ENCODE results near the gene SKIDA1.

The SKIDA1 gene

GRCh38 chr10:21516242-21517131, 9.0 kb downstream of the SKIDA1 start (continued):
- TF ChIP-seq ZBTB11 (tag by site-specific recombination; conservative IDR thresholded peaks at IDR 0.05; ENCODE audit: low read depth): peak; percentile 33; the same call in 1 of the 2 replicates
- TF ChIP-seq ZNF214 (tag by site-specific recombination; IDR thresholded peaks at IDR 0.05; ENCODE audit: borderline replicate concordance): no peak
- TF ChIP-seq GFI1B (tag by site-specific recombination; IDR thresholded peaks at IDR 0.05): no peak
- TF ChIP-seq ZNF24 (tag by site-specific recombination; IDR thresholded peaks at IDR 0.05): 0 out of 2 replicates have a peak, but pooled peaks have one; percentile 49
- no peak for TF ChIP-seq ZFP69B (tag by site-specific recombination; IDR thresholded peaks at IDR 0.05)
- no peak for TF ChIP-seq GLI4 (tag by site-specific recombination; IDR thresholded peaks at IDR 0.05)
- peak; percentile 94 for TF ChIP-seq ZNF501 (tag by site-specific recombination; IDR thresholded peaks at IDR 0.05)

- H3K27ac ChIP-seq (ENCODE audit: extremely low read depth, low read depth, low read length): peak overlapping the region; percentile 85; the same call in 1 of the 2 replicates
- peak overlapping the region; percentile 65 for H3K4me3 ChIP-seq (ENCODE audit: low read depth, low read length)
- H3K9me3 ChIP-seq (ENCODE audit: control insufficient read depth, insufficient read depth, low read depth, low read length): no peaks in the 10 kb centered on the region
- ChIA-PET CTCF (interaction anchor here (0.5 to 1.7 kb wide), 3 partner anchors 20 to 428 kb away, joined by 3 to 5 read pairs (median 4); no protein-coding TSS in a partner anchor), POLR2A (interaction anchor here (0.6 to 3.0 kb wide), 7 partner anchors 10 to 216 kb away, joined by 4 to 33 read pairs (median 6); partner anchors contain the start of gene SKIDA1)
- no peaks in the 10 kb centered on the region for H3K36me3 ChIP-seq (ENCODE audit: control insufficient read depth in 2 of 2, insufficient read depth in 1 of 2, low read length in 2 of 2)
- H3K4me1 ChIP-seq (ENCODE audit: control insufficient read depth, insufficient read depth, low read length): peaks cover 36% of the 10 kb centered on the region
- TF ChIP-seq ZNF354C (tag by site-specific recombination; IDR thresholded peaks at IDR 0.05; ENCODE audit: borderline replicate concordance, low read depth): no peak
- TF ChIP-seq FEZF1 (tag by site-specific recombination; IDR thresholded peaks at IDR 0.05): 0 out of 2 replicates have a peak, but pooled peaks have one; percentile 19
- no peak for TF ChIP-seq ZNF629 (tag by site-specific recombination; IDR thresholded peaks at IDR 0.05)
- no peak for TF ChIP-seq ZNF221 (tag by site-specific recombination; IDR thresholded peaks at IDR 0.05; ENCODE audit: borderline replicate concordance)
- TF ChIP-seq PATZ1 (tag by site-specific recombination; IDR thresholded peaks at IDR 0.05): peak; percentile 21; the same call in 1 of the 2 replicates
- TF ChIP-seq ZNF324 (tag by site-specific recombination; IDR thresholded peaks at IDR 0.05): no peak
- no peak for TF ChIP-seq ZNF121 (tag by site-specific recombination; IDR thresholded peaks at IDR 0.05)
- no peak for TF ChIP-seq ZNF169 (tag by site-specific recombination; IDR thresholded peaks at IDR 0.05)
- TF ChIP-seq KLF7 (tag by site-specific recombination; IDR thresholded peaks at IDR 0.05; ENCODE audit: borderline replicate concordance): no peak
- TF ChIP-seq ZNF555 (tag by site-specific recombination; conservative IDR thresholded peaks at IDR 0.05): no peak
- TF ChIP-seq IKZF3 (tag by site-specific recombination; IDR thresholded peaks at IDR 0.05): peak; percentile 27
- TF ChIP-seq ZBTB17 (tag by site-specific recombination; IDR thresholded peaks at IDR 0.05): no peak
- no peak for TF ChIP-seq ZBTB49 (tag by site-specific recombination; IDR thresholded peaks at IDR 0.05; ENCODE audit: low read depth)
- no peak for TF ChIP-seq ZNF239 (tag by site-specific recombination; IDR thresholded peaks at IDR 0.05)
- TF ChIP-seq ZNF140 (tag by site-specific recombination; IDR thresholded peaks at IDR 0.05): no peak
- no peak for TF ChIP-seq ZNF645 (tag by site-specific recombination; IDR thresholded peaks at IDR 0.05)
- no peak for TF ChIP-seq RBAK (tag by site-specific recombination; IDR thresholded peaks at IDR 0.05)
- no peak for TF ChIP-seq HOXA7 (CRISPR knock-in tag; IDR thresholded peaks at IDR 0.05; ENCODE audit: borderline replicate concordance)
Observed at GRCh38 chr10:21515361-21516241, 9.9 kb downstream of the SKIDA1 start.
